ENCODE results near the gene RNF215. TPM values are rescaled to one million over a fixed set of nuclear protein-coding genes. Genes with fewer than 3 reads are reported as not detected.
A peak's percentile ranks its signal among the peaks of the same experiment; 100 is the strongest.

The RNF215 gene
- total and polyA plus RNA-seq, 2 of the 13 experiments (the other 11 are each of a cell fraction or from before 2014, with no cell fraction given): 5.3 to 6.1 TPM

DNA sequence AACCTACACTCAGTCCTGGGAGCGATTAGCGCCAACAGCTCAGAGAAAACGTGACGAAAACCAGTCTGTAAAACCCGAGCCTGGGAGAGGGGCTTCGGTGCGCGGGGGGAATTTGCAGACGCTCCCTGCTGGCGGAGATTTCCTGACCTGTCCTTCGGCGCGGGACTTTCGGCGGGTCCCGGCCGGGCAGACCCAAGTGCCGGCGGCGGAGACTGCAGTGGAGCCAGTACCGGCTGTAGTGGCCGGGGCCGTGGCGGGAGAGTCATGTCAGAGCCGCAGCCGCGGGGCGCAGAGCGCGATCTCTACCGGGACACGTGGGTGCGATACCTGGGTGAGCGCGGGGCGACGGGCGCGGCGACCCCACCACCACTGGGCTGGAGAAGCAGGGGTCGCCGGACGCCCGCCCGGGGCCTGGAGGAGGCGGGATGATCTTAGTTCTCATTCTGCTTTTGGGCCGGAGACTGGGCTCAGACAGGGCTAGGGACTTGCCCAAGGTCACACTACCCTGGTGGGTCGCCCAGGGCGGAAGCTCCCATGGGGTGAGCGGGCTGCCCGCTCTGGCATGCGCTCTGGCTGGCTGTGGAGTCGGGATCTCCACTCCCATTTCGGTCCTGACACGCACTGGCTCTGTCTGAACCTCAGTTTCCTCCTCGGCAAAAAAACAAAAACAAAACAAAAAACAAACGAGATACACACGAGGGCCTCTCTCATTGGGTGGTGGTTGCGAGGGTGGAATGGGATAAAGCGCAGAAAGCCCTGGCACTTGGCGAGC, 38.6 kb upstream of the RNF215 start, which contains the start of gene MTFP1 (continued):
- TF ChIP-seq PHF20 (CRISPR knock-in tag; IDR thresholded peaks at IDR 0.05) (no peak), MXD4 (CRISPR knock-in tag; IDR thresholded peaks at IDR 0.05) (peak; percentile 51), SAP130 (CRISPR knock-in tag; IDR thresholded peaks at IDR 0.05; ENCODE audit: low read depth) (peak; percentile 85), ZNF354B (CRISPR knock-in tag; IDR thresholded peaks at IDR 0.05) (0 out of 2 replicates have a peak, but pooled peaks have one; percentile 66), ZSCAN29 (CRISPR knock-in tag; conservative IDR thresholded peaks at IDR 0.05) (no peak), ZMYM3 (CRISPR knock-in tag; IDR thresholded peaks at IDR 0.05) (peak; percentile 86; the same call in 1 of the 2 replicates), ETV6 (CRISPR knock-in tag; conservative IDR thresholded peaks at IDR 0.05) (peak; percentile 58; the same call in 1 of the 2 replicates), NFYC (CRISPR knock-in tag; IDR thresholded peaks at IDR 0.05) (peak; percentile 38; the same call in 1 of the 2 replicates), HBP1 (CRISPR knock-in tag; IDR thresholded peaks at IDR 0.05; ENCODE audit: low read depth) (peak; percentile 83; the same call in 1 of the 2 replicates), ZNF703 (CRISPR knock-in tag; IDR thresholded peaks at IDR 0.05; ENCODE audit: borderline replicate concordance) (no peak), ZNF451 (CRISPR knock-in tag; IDR thresholded peaks at IDR 0.05) (peak; percentile 49; the same call in 1 of the 2 replicates), ZNF746 (CRISPR knock-in tag; IDR thresholded peaks at IDR 0.05) (0 out of 2 replicates have a peak, but pooled peaks have one; percentile 28), ATF7 (IDR thresholded peaks at IDR 0.05) (no peak), ATF7 (CRISPR knock-in tag; IDR thresholded peaks at IDR 0.05) (no peak), ZNF138 (CRISPR knock-in tag; IDR thresholded peaks at IDR 0.05; ENCODE audit: low read depth) (0 out of 2 replicates have a peak, but pooled peaks have one; percentile 51), KDM3A (CRISPR knock-in tag; IDR thresholded peaks at IDR 0.05; ENCODE audit: low read depth) (0 out of 2 replicates have a peak, but pooled peaks have one; percentile 33), MTA1 (CRISPR knock-in tag; IDR thresholded peaks at IDR 0.05; ENCODE audit: borderline replicate concordance) (no peak), ZBTB49 (CRISPR knock-in tag; IDR thresholded peaks at IDR 0.05; ENCODE audit: borderline replicate concordance) (0 out of 2 replicates have a peak, but pooled peaks have one; percentile 25)
- TF ChIP-seq, protein P1, sequence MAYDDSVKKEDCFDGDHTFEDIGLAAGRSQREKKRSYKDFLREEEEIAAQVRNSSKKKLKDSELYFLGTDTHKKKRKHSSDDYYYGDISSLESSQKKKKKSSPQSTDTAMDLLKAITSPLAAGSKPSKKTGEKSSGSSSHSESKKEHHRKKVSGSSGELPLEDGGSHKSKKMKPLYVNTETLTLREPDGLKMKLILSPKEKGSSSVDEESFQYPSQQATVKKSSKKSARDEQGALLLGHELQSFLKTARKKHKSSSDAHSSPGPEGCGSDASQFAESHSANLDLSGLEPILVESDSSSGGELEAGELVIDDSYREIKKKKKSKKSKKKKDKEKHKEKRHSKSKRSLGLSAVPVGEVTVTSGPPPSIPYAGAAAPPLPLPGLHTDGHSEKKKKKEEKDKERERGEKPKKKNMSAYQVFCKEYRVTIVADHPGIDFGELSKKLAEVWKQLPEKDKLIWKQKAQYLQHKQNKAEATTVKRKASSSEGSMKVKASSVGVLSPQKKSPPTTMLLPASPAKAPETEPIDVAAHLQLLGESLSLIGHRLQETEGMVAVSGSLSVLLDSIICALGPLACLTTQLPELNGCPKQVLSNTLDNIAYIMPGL (CRISPR knock-in tag; IDR thresholded peaks at IDR 0.05; ENCODE audit: borderline replicate concordance in 1 of 2, low read depth in 1 of 2): peak in 1 of 2 experiments; percentile 62; a peak in 3 of 4 replicates
- TF ChIP-seq, protein P2, sequence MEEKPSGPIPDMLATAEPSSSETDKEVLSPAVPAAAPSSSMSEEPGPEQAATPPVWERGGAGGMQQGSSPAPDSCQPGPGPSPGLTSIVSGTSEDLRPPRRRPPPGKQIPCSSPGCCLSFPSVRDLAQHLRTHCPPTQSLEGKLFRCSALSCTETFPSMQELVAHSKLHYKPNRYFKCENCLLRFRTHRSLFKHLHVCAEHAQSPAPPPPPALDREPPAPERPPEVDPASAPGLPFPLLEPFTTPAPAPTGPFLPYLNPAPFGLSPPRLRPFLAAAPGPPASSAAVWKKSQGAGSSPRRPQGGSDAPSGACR (CRISPR knock-in tag; IDR thresholded peaks at IDR 0.05): peak; percentile 36; the same call in 1 of the 2 replicates
- TF ChIP-seq, protein P3, sequence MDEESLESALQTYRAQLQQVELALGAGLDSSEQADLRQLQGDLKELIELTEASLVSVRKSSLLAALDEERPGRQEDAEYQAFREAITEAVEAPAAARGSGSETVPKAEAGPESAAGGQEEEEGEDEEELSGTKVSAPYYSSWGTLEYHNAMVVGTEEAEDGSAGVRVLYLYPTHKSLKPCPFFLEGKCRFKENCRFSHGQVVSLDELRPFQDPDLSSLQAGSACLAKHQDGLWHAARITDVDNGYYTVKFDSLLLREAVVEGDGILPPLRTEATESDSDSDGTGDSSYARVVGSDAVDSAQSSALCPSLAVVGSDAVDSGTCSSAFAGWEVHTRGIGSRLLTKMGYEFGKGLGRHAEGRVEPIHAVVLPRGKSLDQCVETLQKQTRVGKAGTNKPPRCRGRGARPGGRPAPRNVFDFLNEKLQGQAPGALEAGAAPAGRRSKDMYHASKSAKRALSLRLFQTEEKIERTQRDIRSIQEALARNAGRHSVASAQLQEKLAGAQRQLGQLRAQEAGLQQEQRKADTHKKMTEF (CRISPR knock-in tag; IDR thresholded peaks at IDR 0.05): peak; percentile 65; the same call in 1 of the 2 replicates
